Measurements from ENCODE around the gene HIP1. TPM values are rescaled to one million over a fixed set of nuclear protein-coding genes. Genes with fewer than 3 reads are reported as not detected.
"Not testable (repeated sequence)": the region's sequence is repeated elsewhere in the genome, so short reads cannot be mapped to it uniquely, and the experiment has no call there.

HIP1 gene
- total RNA-seq, 2 donors from 2014 or later = 3.0 to 7.8 TPM

- H3K27ac Mint-ChIP-seq = peak overlapping the region in 1 of 2 donors; percentile 19
- DNase-seq (ENCODE audit: low spot score in 2 of 2) = peak; percentile 60 to 66
- H3K36me3 Mint-ChIP-seq = no peaks in the 10 kb centered on the region
- ATAC-seq = peak; percentile 86 to 87
- H3K9me3 Mint-ChIP-seq = no peaks in the 10 kb centered on the region
Measured at GRCh38 chr7:75642810-75643486, 95.8 kb downstream of the HIP1 start.

GRCh38 chr7:75640201-75640600, 98.5 kb downstream of the HIP1 start:
- Mint-ChIP-seq H3K36me3 (no peaks in the 10 kb centered on the region), H3K27ac (peak overlapping the region in 1 of 2 donors; percentile 41), H3K9me3 (no peaks in the 10 kb centered on the region)
- no peak for ATAC-seq
- DNase-seq (ENCODE audit: low spot score in 2 of 2) = no peak

- peak overlapping the region in 1 of 2 donors; percentile 41 for H3K27ac Mint-ChIP-seq
- H3K9me3 Mint-ChIP-seq = no peaks in the 10 kb centered on the region
- ATAC-seq (no peak), DNase-seq (ENCODE audit: low spot score in 2 of 2) (no peak)
- no peaks in the 10 kb centered on the region for H3K36me3 Mint-ChIP-seq
Measured at GRCh38 chr7:75639886-75640190, 98.9 kb downstream of the HIP1 start.

- ATAC-seq (peak; percentile 29), DNase-seq (ENCODE audit: low spot score in 2 of 2) (peak in 1 of 2 donors; percentile 36)
- Mint-ChIP-seq H3K9me3 (no peaks in the 10 kb centered on the region), H3K27ac (peak overlapping the region; percentile 41 to 93), H3K36me3 (no peaks in the 10 kb centered on the region)
Measured at GRCh38 chr7:75639071-75639885, 99.5 kb downstream of the HIP1 start.

- ATAC-seq = peak in 1 of 2 donors; percentile 6
- Mint-ChIP-seq H3K36me3 (no peaks in the 10 kb centered on the region), H3K9me3 (no peaks in the 10 kb centered on the region), H3K27ac (no peak overlapping the region)
- no peak for DNase-seq (ENCODE audit: low spot score in 2 of 2)
Measured at GRCh38 chr7:75638594-75639070, 100.1 kb downstream of the HIP1 start.

GRCh38 chr7:75637854-75638593, 100.7 kb downstream of the HIP1 start:
- Mint-ChIP-seq H3K9me3 (no peaks in the 10 kb centered on the region), H3K36me3 (no peaks in the 10 kb centered on the region), H3K27ac (no peak overlapping the region)
- ATAC-seq = no peak
- no peak for DNase-seq (ENCODE audit: low spot score in 2 of 2)

- ATAC-seq = no peak
- no peak for DNase-seq (ENCODE audit: low spot score in 2 of 2)
- no peaks in the 10 kb centered on the region for H3K9me3 Mint-ChIP-seq
- no peak overlapping the region for H3K27ac Mint-ChIP-seq
- no peaks in the 10 kb centered on the region for H3K36me3 Mint-ChIP-seq
Measured at GRCh38 chr7:75635036-75635435, 103.7 kb downstream of the HIP1 start.

- not testable (repeated sequence) for H3K27ac Mint-ChIP-seq; ATAC-seq; DNase-seq (ENCODE audit: low spot score in 2 of 2)
- Mint-ChIP-seq H3K9me3 (peaks cover 3 to 10% of the 10 kb centered on the region in 2 donors), H3K36me3 (peaks cover 0 to 13% of the 10 kb centered on the region in 2 donors)
Measured at GRCh38 chr7:75632587-75632986, 106.2 kb downstream of the HIP1 start.

- Mint-ChIP-seq H3K27ac (no peak overlapping the region), H3K36me3 (peaks cover 0 to 15% of the 10 kb centered on the region in 2 donors), H3K9me3 (peaks cover 3 to 10% of the 10 kb centered on the region in 2 donors)
- no peak for ATAC-seq
- DNase-seq (ENCODE audit: low spot score in 2 of 2) = no peak
Measured at GRCh38 chr7:75631711-75632110, 107.0 kb downstream of the HIP1 start.

GRCh38 chr7:75630549-75630948, 108.2 kb downstream of the HIP1 start:
- Mint-ChIP-seq H3K9me3 (peaks cover 3 to 10% of the 10 kb centered on the region in 2 donors), H3K27ac (no peak overlapping the region), H3K36me3 (peaks cover 0 to 15% of the 10 kb centered on the region in 2 donors)
- ATAC-seq = no peak
- no peak for DNase-seq (ENCODE audit: low spot score in 2 of 2)

- no peak overlapping the region for H3K27ac Mint-ChIP-seq
- DNase-seq (ENCODE audit: low spot score in 2 of 2) (no peak), ATAC-seq (no peak)
- peaks cover 3 to 10% of the 10 kb centered on the region in 2 donors for H3K9me3 Mint-ChIP-seq
- peaks cover 0 to 15% of the 10 kb centered on the region in 2 donors for H3K36me3 Mint-ChIP-seq
Measured at GRCh38 chr7:75629044-75629443, 109.7 kb downstream of the HIP1 start.

- DNase-seq (ENCODE audit: low spot score in 2 of 2) (no peak), ATAC-seq (no peak)
- peaks cover 3 to 10% of the 10 kb centered on the region in 2 donors for H3K9me3 Mint-ChIP-seq
- peaks cover 0 to 15% of the 10 kb centered on the region in 2 donors for H3K36me3 Mint-ChIP-seq
- peak overlapping the region in 1 of 2 donors; percentile 40 for H3K27ac Mint-ChIP-seq
Measured at GRCh38 chr7:75628055-75628454, 110.7 kb downstream of the HIP1 start.

- no peak overlapping the region for H3K27ac Mint-ChIP-seq
- peaks cover 0 to 15% of the 10 kb centered on the region in 2 donors for H3K36me3 Mint-ChIP-seq
- no peak for ATAC-seq
- no peak for DNase-seq (ENCODE audit: low spot score in 2 of 2)
- peaks cover 3 to 10% of the 10 kb centered on the region in 2 donors for H3K9me3 Mint-ChIP-seq
Measured at GRCh38 chr7:75626954-75627353, 111.8 kb downstream of the HIP1 start.

GRCh38 chr7:75625868-75626267, 112.9 kb downstream of the HIP1 start:
- H3K27ac Mint-ChIP-seq = no peak overlapping the region
- ATAC-seq = no peak
- H3K9me3 Mint-ChIP-seq = peaks cover 3 to 10% of the 10 kb centered on the region in 2 donors

GRCh38 chr7:75624134-75624832, 114.5 kb downstream of the HIP1 start:
- peaks cover 0 to 13% of the 10 kb centered on the region in 2 donors for H3K36me3 Mint-ChIP-seq
- DNase-seq (ENCODE audit: low spot score in 2 of 2) (no peak), ATAC-seq (no peak)
- H3K27ac Mint-ChIP-seq = no peak overlapping the region
- H3K9me3 Mint-ChIP-seq = peaks cover 3 to 10% of the 10 kb centered on the region in 2 donors

More at GRCh38 chr7:75625868-75626267, 112.9 kb downstream of the HIP1 start:
- no peak for DNase-seq (ENCODE audit: low spot score in 2 of 2)
- H3K36me3 Mint-ChIP-seq = peaks cover 0 to 15% of the 10 kb centered on the region in 2 donors
